Activated CD4-positive, alpha-beta memory T cell treated with anti-CD3 and anti-CD28 coated beads, Interleukin-2, amount 10 ng/mL, durations not matched to agents 7 days and 5 days (primary cell): ENCODE measurements around the gene HBS1L. TPM values are rescaled to one million over a fixed set of nuclear protein-coding genes. Genes with fewer than 3 reads are reported as not detected.

Source experiments
- CTCF ChIA-PET: fragments of 350-600 bp; sonication (Branson Sonifier 250); formaldehyde crosslinking; loops from one replicate; lab custom pipeline; 2021; ENCODE audit warnings: antibody characterized with exemption, inconsistent platforms; lab: Charles Lee
- POLR2A ChIA-PET: fragments of 350-600 bp; sonication (Branson Sonifier 250); formaldehyde crosslinking; loops from one replicate; lab custom pipeline; 2021; ENCODE audit warnings: antibody characterized with exemption; lab: Charles Lee
- DNase-seq: peaks from one replicate; pipeline ENCODE4 v3.0.0-alpha.2; 2020
- H3K27ac Mint-ChIP-seq: one replicate; pipeline ENCODE4 v1.8.0; 2021; ENCODE audit warnings: mild to moderate bottlenecking, mixed read lengths
- H3K27me3 Mint-ChIP-seq: one replicate; pipeline ENCODE4 v1.8.0; 2021; ENCODE audit warnings: mixed read lengths
- H3K36me3 Mint-ChIP-seq: one replicate; pipeline ENCODE4 v1.8.0; 2021; ENCODE audit warnings: low read depth, mixed read lengths
- H3K4me1 Mint-ChIP-seq: one replicate; pipeline ENCODE4 v1.8.0; 2021; ENCODE audit warnings: mixed read lengths
- H3K4me3 Mint-ChIP-seq: one replicate; pipeline ENCODE4 v1.8.0; 2021; ENCODE audit warnings: mild to moderate bottlenecking, mixed read lengths
- H3K9me3 Mint-ChIP-seq: one replicate; pipeline ENCODE4 v1.8.0; 2021; ENCODE audit warnings: mixed read lengths
- total RNA-seq, 2 experiments: library from RNA; stranded (reverse); gene quantifications; one replicate each; pipeline ENCODE4 v1.2.3, GENCODE V29; 2021

Gene HBS1L
- total RNA-seq, 2 experiments from 2014 or later, result 90.3 to 91.6 TPM

- POLR2A ChIA-PET, result interaction anchor here (0.7 to 4.1 kb wide), 50 partner anchors 8 to 1236 kb away, joined by 3 to 103 read pairs (median 6); partner anchors contain the start of genes BCLAF1 and MYB
These were observed 425 bp downstream of the HBS1L start for GRCh38 chr6:135054226-135054568.

DNA sequence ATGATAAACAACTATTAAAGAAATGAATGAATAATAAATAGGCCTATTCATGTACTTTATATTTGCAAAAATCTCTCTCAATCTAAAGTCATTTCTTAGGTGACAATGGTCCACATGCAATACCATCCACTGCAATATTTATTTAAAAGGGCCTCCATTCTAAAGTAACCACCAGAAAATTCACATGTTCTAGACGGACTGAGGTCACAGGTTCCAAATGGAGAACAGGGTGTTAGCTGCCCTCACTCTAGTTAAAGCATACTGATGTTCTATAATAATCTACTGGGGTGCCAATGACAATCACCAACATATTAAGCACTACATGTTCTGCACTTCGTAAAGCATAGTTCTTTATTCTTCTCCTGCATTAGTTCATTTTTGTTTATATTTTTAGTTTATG lies 1.2 kb downstream of the HBS1L start:
- no peaks in the 10 kb centered on the region for H3K27me3 Mint-ChIP-seq
- H3K4me3 Mint-ChIP-seq, result peak overlapping the region; percentile 90
- POLR2A ChIA-PET, result interaction anchor here (0.7 to 4.1 kb wide), 24 partner anchors 7 to 445 kb away, joined by 3 to 103 read pairs (median 9); partner anchors contain the start of gene MYB
- H3K4me1 Mint-ChIP-seq, result peaks cover 47% of the 10 kb centered on the region
- CTCF ChIA-PET, result no interaction called here
- H3K27ac Mint-ChIP-seq, result peak overlapping the region; percentile 94
- H3K9me3 Mint-ChIP-seq, result no peaks in the 10 kb centered on the region
- DNase-seq, result no peak
- H3K36me3 Mint-ChIP-seq, result peaks cover 35% of the 10 kb centered on the region

More at GRCh38 chr6:135054226-135054568, 425 bp downstream of the HBS1L start:
- Mint-ChIP-seq H3K27me3 (no peaks in the 10 kb centered on the region), H3K36me3 (peaks cover 27% of the 10 kb centered on the region), H3K27ac (peak overlapping the region; percentile 94), H3K9me3 (no peaks in the 10 kb centered on the region), H3K4me1 (peaks cover 41% of the 10 kb centered on the region), H3K4me3 (peak overlapping the region; percentile 90)
- no peak for DNase-seq
- CTCF ChIA-PET, result interaction anchor here (0.8 to 2.4 kb wide), 13 partner anchors 9 to 370 kb away, joined by 3 to 28 read pairs (median 6); no protein-coding TSS in a partner anchor

DNA sequence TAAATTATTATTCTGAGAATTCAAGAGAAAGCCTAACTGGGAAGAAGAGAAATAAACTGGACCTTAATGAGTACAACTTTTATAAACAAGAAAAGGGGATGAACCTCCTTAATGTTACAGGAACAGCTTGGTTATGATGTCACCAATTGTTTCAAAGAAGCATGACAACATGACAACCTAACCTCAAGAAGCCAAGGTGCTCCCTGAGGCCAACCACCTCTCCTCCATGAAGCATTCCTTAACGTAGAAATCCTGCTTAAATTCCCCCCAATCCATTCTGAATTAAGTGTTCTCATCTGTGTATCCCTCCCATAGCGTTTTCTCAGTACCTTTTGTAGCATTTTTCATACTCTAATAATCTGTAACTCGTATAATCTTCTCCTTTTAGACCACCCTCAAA lies 1.7 kb downstream of the HBS1L start:
- peak overlapping the region; percentile 90 for H3K4me3 Mint-ChIP-seq
- H3K9me3 Mint-ChIP-seq, result no peaks in the 10 kb centered on the region
- H3K27me3 Mint-ChIP-seq, result no peaks in the 10 kb centered on the region
- no peak for DNase-seq
- POLR2A ChIA-PET, result interaction anchor here (0.6 to 4.1 kb wide), 10 partner anchors 9 to 134 kb away, joined by 3 to 103 read pairs (median 6); partner anchors contain the start of gene MYB
- peak overlapping the region; percentile 27 for H3K27ac Mint-ChIP-seq
- CTCF ChIA-PET, result no interaction called here
- peaks cover 52% of the 10 kb centered on the region for H3K4me1 Mint-ChIP-seq
- H3K36me3 Mint-ChIP-seq, result peaks cover 39% of the 10 kb centered on the region

DNA sequence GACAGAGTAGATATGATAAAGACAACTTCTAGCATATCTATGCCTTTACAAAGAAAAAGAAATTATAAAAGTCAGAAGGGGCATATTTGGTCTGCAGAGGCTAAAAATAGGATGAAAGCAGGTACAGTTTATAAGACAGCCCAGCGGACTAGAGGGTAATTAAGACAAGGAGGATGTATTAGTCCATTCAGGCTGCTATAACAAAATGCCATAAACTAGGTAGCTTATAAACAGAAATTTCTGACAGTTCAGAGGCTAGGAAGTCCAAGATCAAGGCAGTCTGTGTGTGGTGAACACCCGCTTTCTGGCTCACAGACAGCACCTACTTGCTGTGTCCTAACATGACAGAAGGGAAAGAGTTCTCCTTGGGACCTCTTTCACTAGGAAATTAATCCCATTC lies 5.7 kb downstream of the HBS1L start:
- H3K27ac Mint-ChIP-seq, result no peak overlapping the region
- H3K4me1 Mint-ChIP-seq, result peaks cover 66% of the 10 kb centered on the region
- no peak for DNase-seq
- no peaks in the 10 kb centered on the region for H3K9me3 Mint-ChIP-seq
- no peaks in the 10 kb centered on the region for H3K27me3 Mint-ChIP-seq
- no peak overlapping the region for H3K4me3 Mint-ChIP-seq
- ChIA-PET CTCF (no interaction called here), POLR2A (no interaction called here)
- H3K36me3 Mint-ChIP-seq, result peaks cover 43% of the 10 kb centered on the region

- Mint-ChIP-seq H3K4me1 (peaks cover 59% of the 10 kb centered on the region), H3K9me3 (no peaks in the 10 kb centered on the region), H3K27me3 (no peaks in the 10 kb centered on the region), H3K27ac (peak overlapping the region; percentile 7), H3K4me3 (no peak overlapping the region), H3K36me3 (peaks cover 44% of the 10 kb centered on the region)
- CTCF ChIA-PET, result interaction anchor here (2.3 kb wide), 1 partner anchor 137 kb away, joined by 7 read pairs; no protein-coding TSS in a partner anchor
- POLR2A ChIA-PET, result interaction anchor here (1.0 to 1.8 kb wide), 3 partner anchors 39 to 133 kb away, joined by 3 to 6 read pairs (median 4); partner anchors contain the start of gene MYB
- no peak for DNase-seq
These were observed 7.3 kb downstream of the HBS1L start for GRCh38 chr6:135047336-135047735.

DNA sequence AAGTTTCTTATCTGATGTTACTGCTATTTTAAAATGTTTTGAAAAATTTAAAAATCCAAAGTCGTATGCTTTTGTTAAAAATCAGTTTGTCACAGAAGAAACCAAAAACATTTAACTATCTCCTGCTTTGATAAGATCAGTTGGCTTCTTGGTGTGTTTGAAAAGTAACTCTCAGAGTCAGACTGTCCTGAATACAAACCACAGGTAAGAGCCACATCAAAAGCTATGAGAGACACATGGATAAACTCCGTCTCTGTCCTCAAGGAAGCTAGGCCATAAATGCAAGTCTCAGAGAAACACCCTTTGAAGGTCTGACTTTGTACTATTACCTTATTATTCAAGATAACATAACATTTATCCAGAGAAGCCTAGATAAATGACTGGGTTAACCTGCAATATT lies 7.7 kb downstream of the HBS1L start:
- Mint-ChIP-seq H3K4me3 (no peak overlapping the region), H3K9me3 (no peaks in the 10 kb centered on the region), H3K27me3 (no peaks in the 10 kb centered on the region), H3K27ac (no peak overlapping the region), H3K4me1 (peaks cover 56% of the 10 kb centered on the region), H3K36me3 (peaks cover 47% of the 10 kb centered on the region)
- POLR2A ChIA-PET, result interaction anchor here (1.0 to 1.8 kb wide), 5 partner anchors 8 to 137 kb away, joined by 3 to 19 read pairs (median 4); partner anchors contain the start of genes HBS1L and MYB
- CTCF ChIA-PET, result interaction anchor here (1.3 to 2.3 kb wide), 3 partner anchors 8 to 377 kb away, joined by 4 to 9 read pairs (median 7); partner anchors contain the start of gene HBS1L
- no peak for DNase-seq

GRCh38 chr6:135044639-135045038 lies 10.0 kb downstream of the HBS1L start:
- Mint-ChIP-seq H3K4me3 (no peak overlapping the region), H3K27me3 (no peaks in the 10 kb centered on the region), H3K9me3 (no peaks in the 10 kb centered on the region), H3K4me1 (peaks cover 52% of the 10 kb centered on the region), H3K36me3 (peaks cover 50% of the 10 kb centered on the region), H3K27ac (no peak overlapping the region)
- ChIA-PET CTCF (no interaction called here), POLR2A (interaction anchor here (1.9 kb wide), 1 partner anchor 10 kb away, joined by 12 read pairs; the partner anchor contains the start of gene HBS1L)
- DNase-seq, result no peak

- Mint-ChIP-seq H3K36me3 (peaks cover 52% of the 10 kb centered on the region), H3K27me3 (no peaks in the 10 kb centered on the region), H3K27ac (no peak overlapping the region), H3K9me3 (no peaks in the 10 kb centered on the region), H3K4me1 (peaks cover 54% of the 10 kb centered on the region), H3K4me3 (no peak overlapping the region)
- no peak for DNase-seq
- POLR2A ChIA-PET, result interaction anchor here (1.0 to 1.9 kb wide), 3 partner anchors 8 to 138 kb away, joined by 3 to 12 read pairs (median 4); partner anchors contain the start of gene HBS1L
- CTCF ChIA-PET, result no interaction called here
These were observed 10.8 kb downstream of the HBS1L start for GRCh38 chr6:135043846-135044245.

- ChIA-PET CTCF (no interaction called here), POLR2A (interaction anchor here (1.0 to 1.9 kb wide), 3 partner anchors 8 to 139 kb away, joined by 3 to 12 read pairs (median 4); partner anchors contain the start of gene HBS1L)
- H3K4me3 Mint-ChIP-seq, result no peak overlapping the region
- H3K27ac Mint-ChIP-seq, result no peak overlapping the region
- peaks cover 50% of the 10 kb centered on the region for H3K36me3 Mint-ChIP-seq
- peaks cover 50% of the 10 kb centered on the region for H3K4me1 Mint-ChIP-seq
- DNase-seq, result no peak
- H3K9me3 Mint-ChIP-seq, result no peaks in the 10 kb centered on the region
- H3K27me3 Mint-ChIP-seq, result no peaks in the 10 kb centered on the region
These were observed 11.3 kb downstream of the HBS1L start for GRCh38 chr6:135043364-135043763.

GRCh38 chr6:135038335-135038734 lies 16.3 kb downstream of the HBS1L start:
- POLR2A ChIA-PET, result no interaction called here
- CTCF ChIA-PET, result no interaction called here
- Mint-ChIP-seq H3K27me3 (no peaks in the 10 kb centered on the region), H3K4me3 (no peak overlapping the region), H3K4me1 (peaks cover 24% of the 10 kb centered on the region), H3K36me3 (peaks cover 66% of the 10 kb centered on the region), H3K9me3 (no peaks in the 10 kb centered on the region), H3K27ac (no peak overlapping the region)
- no peak for DNase-seq

GRCh38 chr6:135037541-135037940 lies 17.1 kb downstream of the HBS1L start:
- ChIA-PET CTCF (no interaction called here), POLR2A (no interaction called here)
- peaks cover 69% of the 10 kb centered on the region for H3K36me3 Mint-ChIP-seq
- H3K27me3 Mint-ChIP-seq, result no peaks in the 10 kb centered on the region
- H3K4me1 Mint-ChIP-seq, result peaks cover 20% of the 10 kb centered on the region
- no peaks in the 10 kb centered on the region for H3K9me3 Mint-ChIP-seq
- H3K4me3 Mint-ChIP-seq, result no peak overlapping the region
- H3K27ac Mint-ChIP-seq, result no peak overlapping the region
- DNase-seq, result no peak

- Mint-ChIP-seq H3K27me3 (no peaks in the 10 kb centered on the region), H3K36me3 (peaks cover 66% of the 10 kb centered on the region), H3K27ac (no peak overlapping the region), H3K4me3 (no peak overlapping the region), H3K9me3 (no peaks in the 10 kb centered on the region), H3K4me1 (peaks cover 19% of the 10 kb centered on the region)
- CTCF ChIA-PET, result interaction anchor here (0.6 kb wide), 1 partner anchor 1392 kb away, joined by 3 read pairs; no protein-coding TSS in a partner anchor
- DNase-seq, result no peak
- POLR2A ChIA-PET, result interaction anchor here (1.0 kb wide), 1 partner anchor 15 kb away, joined by 4 read pairs; no protein-coding TSS in a partner anchor
These were observed 17.7 kb downstream of the HBS1L start for GRCh38 chr6:135036731-135037420.

GRCh38 chr6:135033238-135033637 lies 21.4 kb downstream of the HBS1L start:
- POLR2A ChIA-PET, result no interaction called here
- H3K27ac Mint-ChIP-seq, result no peak overlapping the region

More at GRCh38 chr6:135033238-135033637, 21.4 kb downstream of the HBS1L start:
- CTCF ChIA-PET, result no interaction called here
- H3K36me3 Mint-ChIP-seq, result peaks cover 68% of the 10 kb centered on the region
- no peak for DNase-seq
- H3K27me3 Mint-ChIP-seq, result no peaks in the 10 kb centered on the region
- H3K9me3 Mint-ChIP-seq, result no peaks in the 10 kb centered on the region
- H3K4me3 Mint-ChIP-seq, result no peak overlapping the region
- H3K4me1 Mint-ChIP-seq, result peaks cover 36% of the 10 kb centered on the region
